H1 (cell line): ENCODE results near the gene DDI2. TPM values are rescaled to one million over a fixed set of nuclear protein-coding genes. Genes with fewer than 3 reads are reported as not detected.

Experiments used
- CTCF ChIA-PET: fragments of 300-600 bp; sonication (Branson Sonifier 250); formaldehyde crosslinking; loops from one replicate; lab custom pipeline; 2021; ENCODE audit not compliant: partially characterized antibody; lab: Charles Lee
- POLR2A ChIA-PET: fragments of 300-600 bp; sonication (Branson Sonifier 250); formaldehyde crosslinking; loops from one replicate; lab custom pipeline; 2021; ENCODE audit warnings: inconsistent platforms; ENCODE audit not compliant: partially characterized antibody; lab: Charles Lee
- DNase-seq, 2 experiments: peaks; one replicate each; pipeline versions ENCODE4 v3.0.0 to v3.0.0-alpha.2; 2010 to 2022; ENCODE audit warnings: low spot score in 2 of 2, low read depth in 1 of 2, mixed read lengths in 1 of 2
- FAIRE-seq: peaks from 2 replicates; lab custom pipeline; 2011; peaks lifted over from hg19 to GRCh38; lab: Jason Lieb, UNC
- H2AFZ ChIP-seq: 2 replicates; pipeline ENCODE4 v1.8.1; 2012; ENCODE audit warnings: low read length, inconsistent platforms
- H2AK5ac ChIP-seq: 2 replicates; pipeline ENCODE4 v1.6.1; 2013; ENCODE audit warnings: low read depth, low read length
- H2BK120ac ChIP-seq: replicated peaks from 2 replicates; pipeline ENCODE3; 2013; ENCODE audit warnings: low read depth, low read length, inconsistent platforms
- H2BK12ac ChIP-seq: 2 replicates; pipeline ENCODE4 v1.6.1; 2013; ENCODE audit warnings: low read depth, low read length
- H2BK15ac ChIP-seq: 2 replicates; pipeline ENCODE4 v1.6.1; 2013; ENCODE audit warnings: low read length
- H2BK20ac ChIP-seq: 2 replicates; pipeline ENCODE4 v1.6.1; 2013; ENCODE audit warnings: low read length
- H2BK5ac ChIP-seq: 2 replicates; pipeline ENCODE4 v1.6.1; 2013; ENCODE audit warnings: low read depth, low read length
- H3K14ac ChIP-seq: 2 replicates; pipeline ENCODE4 v1.6.1; 2013; ENCODE audit warnings: inconsistent platforms; ENCODE audit not compliant: insufficient read length
- H3K18ac ChIP-seq: 2 replicates; pipeline ENCODE4 v1.6.1; 2013; ENCODE audit warnings: low read length; ENCODE audit errors: extremely low read depth
- H3K23ac ChIP-seq: 2 replicates; pipeline ENCODE4 v1.6.1; 2013; ENCODE audit warnings: inconsistent platforms; ENCODE audit not compliant: insufficient read length
- H3K23me2 ChIP-seq: 2 replicates; pipeline ENCODE4 v1.6.1; 2013; ENCODE audit warnings: low read depth, low read length
- H3K27ac ChIP-seq: 2 replicates; pipeline ENCODE4 v1.6.1; 2011; ENCODE audit warnings: low read depth, low read length, inconsistent platforms
- H3K27me3 ChIP-seq, 4 experiments: replicated peaks in 1 of 4; 1 replicate in 1 of 4; 2 replicates in 3 of 4; pipeline versions ENCODE4 v1.6.1 to v1.8.1; 2011 to 2013; ENCODE audit warnings: low read length in 3 of 4, mild to moderate bottlenecking in 3 of 4, inconsistent platforms in 2 of 4, mixed read lengths in 2 of 4, moderate library complexity in 1 of 4; ENCODE audit not compliant: control insufficient read depth in 3 of 4, insufficient read depth in 3 of 4; ENCODE audit errors: extremely low read depth in 1 of 4
- H3K36me3 ChIP-seq, 4 experiments: 2 replicates each; pipeline versions ENCODE4 v1.6.1 to v1.8.1; 2011 to 2013; ENCODE audit warnings: mild to moderate bottlenecking in 4 of 4, low read length in 3 of 4, moderate library complexity in 2 of 4, control low read depth in 1 of 4, inconsistent platforms in 1 of 4; ENCODE audit not compliant: insufficient read depth in 4 of 4, control insufficient read depth in 2 of 4
- H3K4ac ChIP-seq: replicated peaks from 2 replicates; pipeline ENCODE3; 2013; ENCODE audit warnings: low read length, low read depth, mixed read lengths, inconsistent platforms; ENCODE audit not compliant: insufficient read length
- H3K4me1 ChIP-seq, 4 experiments: replicated peaks in 1 of 4; 1 replicate in 1 of 4; 2 replicates in 3 of 4; pipeline versions ENCODE4 v1.6.1 to v1.8.1; 2011 to 2013; ENCODE audit warnings: low read length in 3 of 4, inconsistent platforms in 2 of 4, mixed read lengths in 1 of 4; ENCODE audit not compliant: insufficient read depth in 4 of 4, control insufficient read depth in 3 of 4
- H3K4me2 ChIP-seq, 2 experiments: 2 replicates each; pipeline versions ENCODE4 v1.6.1 to v1.8.1; 2011 to 2013; ENCODE audit warnings: low read depth in 2 of 2, low read length in 2 of 2, control low read depth in 1 of 2, inconsistent platforms in 1 of 2, mild to moderate bottlenecking in 1 of 2; ENCODE audit not compliant: insufficient read depth in 1 of 2
- H3K4me3 ChIP-seq, 4 experiments: fragments of 200-600, 300-600 bp in 1 of 4; sonication (generic), shearing (Covaris generic), sonication (Bioruptor Twin) in 1 of 4; 2 replicates each; pipeline versions ENCODE4 v1.5.1 to v1.8.1; 2011 to 2016; ENCODE audit warnings: low read length in 4 of 4, low read depth in 3 of 4, control low read depth in 2 of 4, inconsistent platforms in 2 of 4, mild to moderate bottlenecking in 2 of 4, mixed read lengths in 1 of 4, moderate library complexity in 1 of 4; ENCODE audit not compliant: insufficient read depth in 2 of 4; ENCODE audit errors: extremely low read depth in 1 of 4
- H3K56ac ChIP-seq: replicated peaks from 2 replicates; pipeline ENCODE3; 2013; ENCODE audit warnings: low read depth, mild to moderate bottlenecking, mixed read lengths, low read length, inconsistent platforms; ENCODE audit not compliant: insufficient read length
- H3K79me1 ChIP-seq: 2 replicates; pipeline ENCODE4 v1.6.1; 2013; ENCODE audit warnings: low read depth, low read length, control low read depth
- H3K79me2 ChIP-seq, 2 experiments: 2 replicates each; pipeline versions ENCODE4 v1.6.1 to v1.8.1; 2012 to 2013; ENCODE audit warnings: low read length in 2 of 2, mild to moderate bottlenecking in 2 of 2, inconsistent platforms in 1 of 2; ENCODE audit not compliant: insufficient read depth in 2 of 2, control insufficient read depth in 1 of 2
- H3K9ac ChIP-seq, 4 experiments: replicated peaks in 1 of 4; 1 replicate in 1 of 4; 2 replicates in 3 of 4; pipeline versions ENCODE4 v1.6.1 to v1.8.1; 2011 to 2013; ENCODE audit warnings: low read depth in 3 of 4, low read length in 3 of 4, control low read depth in 2 of 4, mild to moderate bottlenecking in 2 of 4, moderate library complexity in 2 of 4, inconsistent platforms in 1 of 4; ENCODE audit errors: extremely low read depth in 1 of 4
- H3K9me3 ChIP-seq, 2 experiments: 2 replicates each; pipeline versions ENCODE4 v1.6.1 to v1.8.1; 2012 to 2013; ENCODE audit warnings: mild to moderate bottlenecking in 2 of 2, moderate library complexity in 2 of 2, control low read depth in 1 of 2, inconsistent platforms in 1 of 2, low read depth in 1 of 2, low read length in 1 of 2, mixed read lengths in 1 of 2; ENCODE audit not compliant: insufficient read depth in 2 of 2
- H4K20me1 ChIP-seq, 2 experiments: replicated peaks in 1 of 2; 2 replicates each; pipeline versions ENCODE3 to v1.8.1; 2011 to 2013; ENCODE audit warnings: inconsistent platforms in 2 of 2, low read length in 2 of 2, mild to moderate bottlenecking in 1 of 2; ENCODE audit not compliant: insufficient read depth in 2 of 2, control insufficient read depth in 1 of 2
- H4K5ac ChIP-seq: 2 replicates; pipeline ENCODE4 v1.6.1; 2013; ENCODE audit warnings: low read length, low read depth, mixed read lengths, inconsistent platforms; ENCODE audit not compliant: insufficient read length
- H4K8ac ChIP-seq: 2 replicates; pipeline ENCODE4 v1.8.0; 2013; ENCODE audit warnings: mild to moderate bottlenecking, moderate library complexity, low read length, inconsistent platforms; ENCODE audit not compliant: insufficient read depth; ENCODE audit errors: extremely low read depth
- H4K91ac ChIP-seq: replicated peaks from 2 replicates; pipeline ENCODE3; 2013; ENCODE audit warnings: low read length, mixed read lengths, inconsistent platforms; ENCODE audit not compliant: insufficient read length
- CBX5 ChIP-seq: fragments of 300-800, 300-1000 bp; sonication (generic); IDR thresholded peaks from 2 replicates; pipeline ENCODE4 v1.7.1; 2016; ENCODE audit warnings: antibody characterized with exemption, low read length, low read depth
- CHD1 ChIP-seq: IDR thresholded peaks from 2 replicates; pipeline ENCODE4 v1.6.1; 2012; ENCODE audit warnings: low read depth, low read length, improper control_type of control experiment
- EZH2 ChIP-seq: fragments of 200-600 bp; sonication (generic); IDR thresholded peaks from 2 replicates; pipeline ENCODE4 v1.7.1; 2012; ENCODE audit warnings: low read depth, mild to moderate bottlenecking, moderate library complexity, low read length, inconsistent platforms; ENCODE audit not compliant: severe bottlenecking
- GTF2F1 ChIP-seq: IDR thresholded peaks from 2 replicates; pipeline ENCODE4 v1.6.1; 2012; ENCODE audit warnings: low read depth, low read length, improper control_type of control experiment, borderline replicate concordance
- HDAC6 ChIP-seq: IDR thresholded peaks from one replicate; pipeline ENCODE4 v1.7.1; 2012; ENCODE audit warnings: low read depth, mild to moderate bottlenecking, inconsistent platforms, low read length, moderate library complexity
- KDM5A ChIP-seq: fragments of 200-600 bp; IDR thresholded peaks from 2 replicates; pipeline ENCODE4 v1.7.1; 2012; ENCODE audit warnings: mild to moderate bottlenecking, low read length, inconsistent platforms, mixed read lengths
- POLR2AphosphoS5 ChIP-seq: IDR thresholded peaks from 2 replicates; pipeline ENCODE4 v1.6.1; 2011; ENCODE audit warnings: low read depth, low read length
- RAD21 ChIP-seq, 2 experiments: IDR thresholded peaks in 1 of 2; conservative IDR thresholded peaks in 1 of 2; 2 replicates each; pipeline ENCODE4 v1.6.1; 2011; ENCODE audit warnings: low read depth in 2 of 2, low read length in 2 of 2, improper control_type of control experiment in 1 of 2, inconsistent platforms in 1 of 2, mild to moderate bottlenecking in 1 of 2, moderate library complexity in 1 of 2
- SIN3A ChIP-seq, 2 experiments: IDR thresholded peaks in 1 of 2; conservative IDR thresholded peaks in 1 of 2; 2 replicates each; pipeline ENCODE4 v1.6.1; 2011 to 2012; ENCODE audit warnings: low read length in 2 of 2, improper control_type of control experiment in 1 of 2, low read depth in 1 of 2, mild to moderate bottlenecking in 1 of 2
- SP2 ChIP-seq: IDR thresholded peaks from 2 replicates; pipeline ENCODE4 v1.6.1; 2012; ENCODE audit warnings: mild to moderate bottlenecking, low read length, inconsistent platforms
- TBP ChIP-seq: IDR thresholded peaks from 2 replicates; pipeline ENCODE4 v1.6.1; 2011; ENCODE audit warnings: low read depth, low read length, improper control_type of control experiment
- TEAD4 ChIP-seq: IDR thresholded peaks from 2 replicates; pipeline ENCODE4 v1.6.1; 2012; ENCODE audit warnings: low read depth, low read length, inconsistent platforms, mixed read lengths
- WGBS, 2 experiments: shearing (Covaris generic) in 1 of 2; methylation state at CpG; one replicate each; pipeline versions ENCODE4 v1.1.6 to v1.1.7; 2013 to 2015; ENCODE audit warnings: low lambda C conversion rate in 2 of 2, mixed read lengths in 2 of 2, inconsistent platforms in 1 of 2, low coverage in 1 of 2, missing lambda C conversion rate in 1 of 2; ENCODE audit not compliant: insufficient replicate concordance in 2 of 2, insufficient coverage in 1 of 2, insufficient read length in 1 of 2; ENCODE audit errors: extremely low coverage in 1 of 2, missing lambda C conversion rate in 1 of 2; 5-methylcytosine and 5-hydroxymethylcytosine counted together
- polyA plus RNA-seq, 7 experiments: library from polyadenylated mRNA; depleted of rRNA in 3 of 7; stranded (reverse) in 5 of 7; unstranded in 2 of 7; fragments of >200 nt in 5 of 7; fragments of 200-250 nt in 2 of 7; gene quantifications; 1 replicate in 5 of 7; 2 replicates in 1 of 7; 4 replicates in 1 of 7; pipeline versions ENCODE4 v1.2.1 to v1.2.3, GENCODE V29; 2011 to 2013; ENCODE audit warnings: missing spikeins in 2 of 7, mixed read lengths in 2 of 7
- total RNA-seq: library from RNA; stranded (reverse); fragmentation: NEBNext Ultra II Directional; extraction: Animal tissue kit (Norgen Biotek cat#: 25700); gene quantifications from 2 replicates; pipeline ENCODE4 v1.2.1, GENCODE V29; 2021
- TF ChIP-seq, protein P1 (sequence below): IDR thresholded peaks from 2 replicates; pipeline ENCODE4 v1.6.1; 2012; ENCODE audit warnings: inconsistent platforms

DDI2 gene
- total and polyA plus RNA-seq, 2 of the 8 experiments (the other 6 are each of a cell fraction or from before 2014, with no cell fraction given) = 7.7 to 38.3 TPM

DNA sequence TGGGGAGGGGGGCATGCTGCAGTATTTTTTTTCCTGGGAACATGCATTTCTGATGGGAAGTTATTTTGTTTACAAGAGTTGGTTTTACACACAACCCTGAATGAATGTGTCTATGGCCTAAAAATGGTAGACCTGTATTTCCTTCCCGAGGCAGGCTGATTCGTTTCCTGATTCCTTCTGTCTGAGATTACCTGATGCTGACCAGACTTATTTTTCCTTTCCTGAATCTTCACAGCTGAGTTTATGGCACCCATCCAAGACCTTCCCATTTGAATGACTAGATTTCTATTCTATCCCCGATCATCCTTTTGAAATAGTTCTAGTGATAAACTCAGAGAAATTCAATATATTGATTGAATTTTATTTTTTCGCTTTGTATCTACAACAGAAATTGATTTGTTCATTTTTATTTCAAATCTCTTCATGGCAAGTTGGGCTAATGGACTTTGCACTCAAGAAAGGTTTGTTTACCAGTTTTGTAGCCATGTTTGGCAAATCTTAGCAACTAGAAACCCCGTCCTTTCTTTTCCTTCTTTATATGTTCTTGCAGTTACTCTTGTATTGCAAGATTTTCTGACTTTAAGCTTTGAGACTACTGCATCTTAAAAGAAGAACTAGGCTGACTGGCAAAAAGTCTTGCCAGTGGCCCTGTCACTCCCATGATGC lies 51.0 kb downstream of the DDI2 start:
- Histone ChIP-seq H3K4me3 (no peak overlapping the region), H2AFZ (no peak overlapping the region), H3K79me1 (peaks cover 3% of the 10 kb centered on the region; the same call in 1 of the 2 replicates), H3K9me3 (no peaks in the 10 kb centered on the region), H2BK15ac (no peak overlapping the region), H4K5ac (no peak overlapping the region), H3K23ac (no peak overlapping the region), H2BK5ac (no peak overlapping the region), H4K8ac (no peak overlapping the region), H3K9ac (no peak overlapping the region), H2AK5ac (no peak overlapping the region), H3K36me3 (peaks cover 0 to 4% (median 0%) of the 10 kb centered on the region in 4 experiments; a peak in 2 of 8 replicates), H3K27me3 (no peaks in the 10 kb centered on the region), H2BK20ac (no peak overlapping the region), H4K20me1 (no peaks in the 10 kb centered on the region), H3K79me2 (no peaks in the 10 kb centered on the region), H2BK120ac (no peak overlapping the region), H3K18ac (no peak overlapping the region), H3K23me2 (no peaks in the 10 kb centered on the region), H3K4me2 (no peak overlapping the region), H4K91ac (no peak overlapping the region), H3K14ac (no peak overlapping the region), H3K4me1 (peaks cover 0 to 5% (median 0%) of the 10 kb centered on the region in 4 experiments; a peak in 1 of 7 replicates), H3K27ac (no peak overlapping the region), H2BK12ac (no peak overlapping the region), H3K4ac (no peak overlapping the region), H3K56ac (no peak overlapping the region)
- ChIA-PET CTCF (interaction anchor here (1.2 to 1.4 kb wide), 2 partner anchors 14 to 48 kb away, joined by 4 to 6 read pairs; no protein-coding TSS in a partner anchor), POLR2A (interaction anchor here (1.1 to 1.2 kb wide), 5 partner anchors 11 to 35 kb away, joined by 3 to 4 read pairs (median 4); no protein-coding TSS in a partner anchor)
- WGBS, 2 experiments = 91% methylated on average over 5 of the region's 5 CpGs; no CpG with 5 or more reads in 1 of the 2 experiments
- FAIRE-seq (no peak), DNase-seq (no peak)
- no peak for TF ChIP-seq KDM5A
- no peak for TF ChIP-seq CBX5
- TF ChIP-seq POLR2AphosphoS5 = no peak
- TF ChIP-seq EZH2 = no peak
- no peak for TF ChIP-seq HDAC6
- no peak for TF ChIP-seq RAD21 (IDR thresholded peaks at IDR 0.05 in 1 of 2, conservative IDR thresholded peaks at IDR 0.05 in 1 of 2; ENCODE audit: low read depth in 2 of 2, low read length in 2 of 2)
- TF ChIP-seq TEAD4 = no peak
- TF ChIP-seq CHD1 = no peak
- no peak for TF ChIP-seq SIN3A (conservative IDR thresholded peaks at IDR 0.05 in 1 of 2, IDR thresholded peaks at IDR 0.05 in 1 of 2; ENCODE audit: low read depth in 1 of 2, low read length in 2 of 2)
- no peak for TF ChIP-seq SP2
- no peak for TF ChIP-seq TBP
- TF ChIP-seq, protein P1, sequence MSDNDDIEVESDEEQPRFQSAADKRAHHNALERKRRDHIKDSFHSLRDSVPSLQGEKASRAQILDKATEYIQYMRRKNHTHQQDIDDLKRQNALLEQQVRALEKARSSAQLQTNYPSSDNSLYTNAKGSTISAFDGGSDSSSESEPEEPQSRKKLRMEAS = no peak
- no peak for TF ChIP-seq GTF2F1
